Endothelial cell of umbilical vein (primary cell): ENCODE data around the gene TMEM184B. TPM values are rescaled to one million over a fixed set of nuclear protein-coding genes. Genes with fewer than 3 reads are reported as not detected.

ENCODE experiments used
- BruUV-seq: library from RNA; stranded (reverse); fragments of 400-500 nt; replicated peaks from 2 replicates; lab custom pipeline; 2021; lab: Mats Ljungman, UMichigan
- CTCF ChIA-PET: fragments of 300-600, 350-600 bp; sonication (Branson Sonifier 250); formaldehyde crosslinking; loops from one replicate; lab custom pipeline; 2021; ENCODE audit warnings: antibody characterized with exemption, inconsistent platforms; lab: Charles Lee
- POLR2A ChIA-PET: fragments of 300-600, 350-600 bp; sonication (Branson Sonifier 250); formaldehyde crosslinking; loops from one replicate; lab custom pipeline; 2021; ENCODE audit warnings: antibody characterized with exemption, inconsistent platforms; lab: Charles Lee
- DNase-seq: peaks from one replicate; pipeline ENCODE4 v3.0.0-alpha.2; 2011; ENCODE audit warnings: low read depth, low spot score
- FAIRE-seq: peaks from 2 replicates; lab custom pipeline; 2011; peaks lifted over from hg19 to GRCh38; lab: Jason Lieb, UNC
- H2AFZ ChIP-seq: 2 replicates; pipeline ENCODE4 v1.6.0; 2012; ENCODE audit warnings: low read depth, low read length, control low read depth, inconsistent platforms
- H3K27ac ChIP-seq: 2 replicates; pipeline ENCODE4 v1.5.1; 2011; ENCODE audit warnings: low read depth, mild to moderate bottlenecking, control low read depth, low read length, moderate library complexity; ENCODE audit not compliant: insufficient read depth
- H3K27me3 ChIP-seq, 2 experiments: 2 replicates each; pipeline versions ENCODE4 v1.6.0 to v1.6.1; 2011; ENCODE audit warnings: low read length in 2 of 2, mixed read lengths in 1 of 2; ENCODE audit not compliant: control insufficient read depth in 2 of 2, insufficient read depth in 2 of 2
- H3K36me3 ChIP-seq, 2 experiments: 2 replicates in 1 of 2; 3 replicates in 1 of 2; pipeline ENCODE4 v1.5.1; 2011; ENCODE audit warnings: low read length in 2 of 2, mild to moderate bottlenecking in 1 of 2, moderate library complexity in 1 of 2; ENCODE audit not compliant: control insufficient read depth in 2 of 2, insufficient read depth in 2 of 2; ENCODE audit errors: extremely low read depth in 1 of 2
- H3K4me1 ChIP-seq: 3 replicates; pipeline ENCODE4 v1.5.1; 2011; ENCODE audit warnings: mild to moderate bottlenecking, low read length; ENCODE audit not compliant: control insufficient read depth, insufficient read depth; ENCODE audit errors: extremely low read depth
- H3K4me2 ChIP-seq: 2 replicates; pipeline ENCODE4 v1.6.1; 2011; ENCODE audit warnings: low read length, control low read depth, mixed read lengths; ENCODE audit not compliant: insufficient read depth
- H3K4me3 ChIP-seq, 3 experiments: fragments of 200-600 bp in 1 of 3; sonication (generic), shearing (Covaris generic) in 1 of 3; replicated peaks in 1 of 3; 2 replicates each; pipeline ENCODE4 v1.5.1; 2011 to 2016; ENCODE audit warnings: control low read depth in 3 of 3, low read length in 3 of 3, mild to moderate bottlenecking in 2 of 3, inconsistent platforms in 1 of 3, low read depth in 1 of 3, moderate library complexity in 1 of 3; ENCODE audit not compliant: insufficient read depth in 1 of 3
- H3K79me2 ChIP-seq: 2 replicates; pipeline ENCODE4 v1.6.0; 2012; ENCODE audit warnings: low read length, inconsistent platforms; ENCODE audit not compliant: control insufficient read depth, insufficient read depth
- H3K9ac ChIP-seq: replicated peaks from 2 replicates; pipeline ENCODE3; 2011; ENCODE audit warnings: low read length, control low read depth; ENCODE audit not compliant: insufficient read depth; ENCODE audit errors: extremely low read depth
- H3K9me1 ChIP-seq: replicated peaks from 3 replicates; pipeline ENCODE4 v1.6.0; 2011; ENCODE audit warnings: mild to moderate bottlenecking, low read length; ENCODE audit not compliant: control insufficient read depth, insufficient read depth; ENCODE audit errors: extremely low read depth
- H3K9me3 ChIP-seq: replicated peaks from 2 replicates; pipeline ENCODE4 v1.5.1; 2012; ENCODE audit warnings: low read length, inconsistent platforms; ENCODE audit not compliant: control insufficient read depth, insufficient read depth
- H4K20me1 ChIP-seq: replicated peaks from 2 replicates; pipeline ENCODE3; 2011; ENCODE audit warnings: mild to moderate bottlenecking, low read length; ENCODE audit not compliant: control insufficient read depth, insufficient read depth; ENCODE audit errors: extremely low read depth
- EZH2 ChIP-seq: IDR thresholded peaks from 2 replicates; pipeline ENCODE4 v1.6.1; 2012; ENCODE audit warnings: borderline replicate concordance, low read depth, mild to moderate bottlenecking, moderate library complexity, low read length, inconsistent platforms; ENCODE audit not compliant: severe bottlenecking
- FOS ChIP-seq: IDR thresholded peaks from 2 replicates; pipeline ENCODE4 v1.6.1; 2011; ENCODE audit warnings: mild to moderate bottlenecking, low read length, moderate library complexity, borderline replicate concordance; ENCODE audit not compliant: insufficient read depth
- JUN ChIP-seq: IDR thresholded peaks from 2 replicates; pipeline ENCODE4 v1.6.1; 2011; ENCODE audit warnings: borderline replicate concordance, low read depth; ENCODE audit not compliant: insufficient read length, insufficient read depth
- MYC ChIP-seq: IDR thresholded peaks from one replicate; pipeline ENCODE4 v1.6.1; 2011; ENCODE audit warnings: mild to moderate bottlenecking, low read depth, low read length
- POLR2A ChIP-seq: IDR thresholded peaks from 2 replicates; pipeline ENCODE4 v1.6.1; 2012; ENCODE audit warnings: low read depth, mild to moderate bottlenecking, control low read depth, low read length
- POLR2AphosphoS5 ChIP-seq: IDR thresholded peaks from 2 replicates; pipeline ENCODE4 v1.6.1; 2012; ENCODE audit warnings: low read depth, mild to moderate bottlenecking, control low read depth, low read length, moderate library complexity; ENCODE audit not compliant: insufficient read depth
- dilution Hi-C: fragments of 300-500 bp; cut with MboI; formaldehyde crosslinking; loops from one replicate; pipeline ENCODE4 v1.15.0; 2019; ENCODE audit warnings: low sequenced_read_pairs; ENCODE audit not compliant: extremely low pct_ligation_motif_present
- intact Hi-C: fragments of 100-400 bp; cut with micrococcal nuclease; formaldehyde crosslinking; loops from one replicate; pipeline ENCODE4 v1.10.0; 2022
- polyA plus RNA-seq, 4 experiments: library from polyadenylated mRNA; depleted of rRNA in 3 of 4; stranded (reverse) in 3 of 4; unstranded in 1 of 4; fragments of >200 nt; gene quantifications; 2 replicates each; pipeline versions ENCODE4 v1.2.1 to v1.2.3, GENCODE V29; 2011 to 2012; ENCODE audit warnings: missing spikeins in 1 of 4
- total RNA-seq: library from RNA; stranded (reverse); gene quantifications from 2 replicates; pipeline ENCODE4 v1.2.3, GENCODE V29; 2021
- TF ChIP-seq, protein P1 (sequence below): IDR thresholded peaks from 2 replicates; pipeline ENCODE4 v1.6.1; 2011; ENCODE audit not compliant: insufficient read depth, insufficient read length

The TMEM184B gene
- total and polyA plus RNA-seq, 2 donors (not counting 3 experiments of a cell fraction or from before 2014, with no cell fraction given), result 72.5 to 96.6 TPM

DNA sequence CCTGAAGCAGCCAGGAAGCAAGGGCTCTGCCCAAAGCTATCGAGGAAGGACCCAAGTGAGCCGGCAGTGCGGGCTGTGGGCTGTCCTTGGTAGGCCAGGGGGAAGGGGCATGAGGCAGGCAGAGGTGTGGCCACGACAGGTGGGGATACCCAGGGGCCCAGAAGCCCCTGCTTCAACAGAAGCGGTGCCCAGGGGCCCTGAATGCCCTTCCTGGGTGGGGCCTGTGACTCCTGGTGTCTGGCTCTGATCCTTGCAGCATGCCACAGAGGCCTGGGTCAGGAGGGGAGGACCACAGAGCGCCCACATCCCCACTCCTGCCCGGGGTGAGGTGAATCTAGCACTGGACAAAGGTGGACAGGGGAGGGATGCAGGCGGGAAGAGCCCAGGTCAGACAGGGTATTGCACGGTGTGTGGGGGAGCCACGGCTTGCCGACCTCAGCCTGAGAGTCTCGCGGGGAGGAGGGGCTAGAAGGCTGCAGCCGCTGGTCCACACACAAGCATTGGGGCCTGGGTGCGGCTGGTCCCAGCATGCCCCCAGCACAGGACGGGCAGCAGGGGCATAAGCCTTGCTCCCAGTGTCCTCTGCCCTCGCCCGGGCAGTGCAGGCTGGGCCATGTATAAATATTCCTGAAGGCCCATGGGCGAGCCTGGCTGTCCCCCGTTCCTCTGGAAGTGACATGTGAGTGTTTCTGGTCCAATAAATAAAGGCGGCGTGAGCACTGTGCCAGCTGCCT, 52.0 kb downstream of the TMEM184B start:
- no peaks in the 10 kb centered on the region for H4K20me1 ChIP-seq
- FAIRE-seq (no peak), DNase-seq (no peak)
- BruUV-seq, result no TSS peak
- peak overlapping the region; percentile 98 for H3K27ac ChIP-seq
- TF ChIP-seq MYC, result no peak
- no peak for TF ChIP-seq POLR2A
- TF ChIP-seq JUN, result no peak
- TF ChIP-seq, protein P1, sequence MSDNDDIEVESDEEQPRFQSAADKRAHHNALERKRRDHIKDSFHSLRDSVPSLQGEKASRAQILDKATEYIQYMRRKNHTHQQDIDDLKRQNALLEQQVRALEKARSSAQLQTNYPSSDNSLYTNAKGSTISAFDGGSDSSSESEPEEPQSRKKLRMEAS, result no peak
- TF ChIP-seq FOS, result no peak
- dilution Hi-C loops, result no loop called here
- no peak overlapping the region for H3K9ac ChIP-seq
- no peak overlapping the region for H2AFZ ChIP-seq
- intact Hi-C loops, result no loop called here
- POLR2A ChIA-PET, result interaction anchor here (0.6 to 1.5 kb wide), 2 partner anchors 19 to 37 kb away, joined by 4 read pairs; partner anchors contain the start of gene MAFF
- no peaks in the 10 kb centered on the region for H3K9me1 ChIP-seq
- H3K36me3 ChIP-seq, result peaks cover 4 to 29% of the 10 kb centered on the region in 2 experiments
- H3K4me1 ChIP-seq, result peaks cover 40% of the 10 kb centered on the region
- no peak overlapping the region for H3K4me3 ChIP-seq
- no peaks in the 10 kb centered on the region for H3K9me3 ChIP-seq
- CTCF ChIA-PET, result interaction anchor here (0.7 to 5.6 kb wide), 5 partner anchors 9 to 120 kb away, joined by 3 to 44 read pairs (median 4); no protein-coding TSS in a partner anchor
- no peaks in the 10 kb centered on the region for H3K79me2 ChIP-seq
- H3K27me3 ChIP-seq, result no peaks in the 10 kb centered on the region
- no peak overlapping the region for H3K4me2 ChIP-seq

DNA sequence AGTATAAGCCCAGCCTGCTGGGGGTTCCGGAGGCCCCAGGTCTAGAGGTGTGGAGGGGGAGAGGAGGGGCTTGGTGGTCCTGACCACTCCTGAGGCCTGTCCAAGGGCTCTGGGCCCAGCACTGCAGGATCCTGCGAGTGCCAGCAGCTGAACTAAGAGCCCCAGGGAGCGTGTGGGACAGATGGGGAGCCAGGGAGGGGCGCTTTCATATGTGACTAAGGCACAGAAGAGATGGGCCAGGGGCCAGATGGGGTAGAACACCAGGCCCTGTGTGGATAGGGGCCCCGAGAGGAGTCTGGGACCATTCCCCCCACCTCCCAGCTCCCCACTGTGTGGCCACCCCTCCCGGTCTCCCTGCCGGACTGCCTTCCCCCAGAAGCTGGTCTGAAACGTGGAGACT, 52.6 kb downstream of the TMEM184B start:
- no peak overlapping the region for H3K9ac ChIP-seq
- H3K9me1 ChIP-seq, result no peaks in the 10 kb centered on the region
- intact Hi-C loops, result no loop called here
- no peak overlapping the region for H2AFZ ChIP-seq
- CTCF ChIA-PET, result interaction anchor here (0.7 to 5.6 kb wide), 7 partner anchors 9 to 168 kb away, joined by 3 to 44 read pairs (median 4); no protein-coding TSS in a partner anchor
- H3K36me3 ChIP-seq, result peaks cover 4 to 28% of the 10 kb centered on the region in 2 experiments
- BruUV-seq, result TSS peak; percentile 11
- POLR2A ChIA-PET, result interaction anchor here (0.6 to 1.5 kb wide), 2 partner anchors 18 to 36 kb away, joined by 4 read pairs; partner anchors contain the start of gene MAFF
- H3K9me3 ChIP-seq, result no peaks in the 10 kb centered on the region
- H3K4me1 ChIP-seq, result peaks cover 40% of the 10 kb centered on the region
- no peaks in the 10 kb centered on the region for H4K20me1 ChIP-seq
- dilution Hi-C loops, result no loop called here
- peaks cover 3% of the 10 kb centered on the region for H3K79me2 ChIP-seq
- DNase-seq (no peak), FAIRE-seq (no peak)
- peak overlapping the region; percentile 98 for H3K27ac ChIP-seq
- H3K4me2 ChIP-seq, result no peak overlapping the region
- no peak for TF ChIP-seq POLR2A
- no peak for TF ChIP-seq JUN
- TF ChIP-seq EZH2, result no peak
- no peak for TF ChIP-seq POLR2AphosphoS5
- no peak for TF ChIP-seq MYC
- TF ChIP-seq FOS, result no peak
- no peaks in the 10 kb centered on the region for H3K27me3 ChIP-seq
- H3K4me3 ChIP-seq, result no peak overlapping the region
